Large intestine (tissue), 3 donors: Measurements from ENCODE around the gene LPCAT1. TPM values are rescaled to one million over a fixed set of nuclear protein-coding genes. Genes with fewer than 3 reads are reported as not detected.

Source experiments
- DNase-seq, 2 donors: peaks; one replicate each; pipeline versions ENCODE4 v3.0.0 to v3.0.0-alpha.2; 2013
- H3K27ac ChIP-seq: one replicate; pipeline ENCODE4 v1.5.1; 2013; ENCODE audit warnings: low read length
- H3K27me3 ChIP-seq: 2 replicates; pipeline ENCODE4 v1.6.1; 2013; ENCODE audit warnings: low read length; ENCODE audit not compliant: control insufficient read depth, insufficient read depth
- H3K36me3 ChIP-seq: 2 replicates; pipeline ENCODE4 v1.6.1; 2013; ENCODE audit warnings: low read length; ENCODE audit not compliant: control insufficient read depth, insufficient read depth
- H3K4me1 ChIP-seq: one replicate; pipeline ENCODE4 v1.6.1; 2013; ENCODE audit warnings: low read length; ENCODE audit not compliant: control insufficient read depth, insufficient read depth
- H3K4me3 ChIP-seq: one replicate; pipeline ENCODE4 v1.5.1; 2013; ENCODE audit warnings: low read length
- H3K9me3 ChIP-seq: one replicate; pipeline ENCODE4 v1.6.1; 2013; ENCODE audit warnings: mild to moderate bottlenecking, low read depth, low read length, moderate library complexity; ENCODE audit not compliant: control insufficient read depth
- WGBS: methylation state at CpG from one replicate; pipeline ENCODE4 v1.1.5; 2013; ENCODE audit warnings: low lambda C conversion rate; ENCODE audit not compliant: insufficient coverage; 5-methylcytosine and 5-hydroxymethylcytosine counted together
- polyA plus RNA-seq: library from polyadenylated mRNA; unstranded; fragments of 120-200 nt; gene quantifications from one replicate; pipeline ENCODE4 v1.2.1, GENCODE V29; 2013

Gene LPCAT1
- polyA plus RNA-seq, 1 donor, result 14.8 TPM

DNA sequence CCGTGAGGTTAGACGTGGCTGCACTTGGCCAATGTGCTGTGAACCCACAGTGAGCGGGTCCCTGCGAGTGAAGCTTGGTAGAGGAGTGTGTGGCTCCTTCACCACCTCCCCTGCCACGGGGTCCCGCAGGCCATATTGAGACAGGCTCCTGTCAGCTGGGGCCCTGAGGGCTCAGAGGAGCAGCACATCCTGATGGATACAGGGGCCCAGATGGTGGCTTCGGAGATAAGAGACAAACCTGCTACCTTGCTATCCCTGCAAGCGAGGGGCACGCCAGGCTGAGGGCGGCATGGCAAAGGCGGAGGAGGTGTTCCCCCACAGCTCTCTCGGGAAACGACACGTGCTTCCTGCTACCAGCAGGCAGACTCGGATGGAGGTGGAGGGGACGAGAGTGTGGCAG is 111.6 kb downstream of the LPCAT1 start:
- Histone ChIP-seq H3K4me1 (no peaks in the 10 kb centered on the region), H3K36me3 (no peaks in the 10 kb centered on the region), H3K9me3 (no peaks in the 10 kb centered on the region), H3K27ac (no peak overlapping the region), H3K4me3 (no peak overlapping the region), H3K27me3 (peaks cover 5% of the 10 kb centered on the region)
- no peak for DNase-seq
- no CpG with 5 or more reads among the region's 16 CpGs for WGBS

Other genes with a start within 250 kb of the LPCAT1 start
- 4.0 TPM for gene TERT, start 228.9 kb downstream of the LPCAT1 start, polyA plus RNA-seq
- 87.4 TPM for gene CLPTM1L, start 178.9 kb downstream of the LPCAT1 start, polyA plus RNA-seq
- gene SLC6A3, start 78.5 kb downstream of the LPCAT1 start, polyA plus RNA-seq, result 0.13 TPM